Tongue (tissue), 2 donors: ENCODE measurements around the gene CASP1. TPM values are rescaled to one million over a fixed set of nuclear protein-coding genes. Genes with fewer than 3 reads are reported as not detected.
"Not testable (repeated sequence)": the region's sequence is repeated elsewhere in the genome, so short reads cannot be mapped to it uniquely, and the experiment has no call there.

Experiments used
- DNase-seq: peaks from one replicate; pipeline ENCODE4 v3.0.0-alpha.2; 2015
- total RNA-seq: library from RNA; depleted of rRNA; stranded (reverse); fragments of >200 nt; gene quantifications from one replicate; pipeline ENCODE4 v1.2.3, GENCODE V29; 2014

The CASP1 gene
- 11.0 TPM for total RNA-seq

DNA sequence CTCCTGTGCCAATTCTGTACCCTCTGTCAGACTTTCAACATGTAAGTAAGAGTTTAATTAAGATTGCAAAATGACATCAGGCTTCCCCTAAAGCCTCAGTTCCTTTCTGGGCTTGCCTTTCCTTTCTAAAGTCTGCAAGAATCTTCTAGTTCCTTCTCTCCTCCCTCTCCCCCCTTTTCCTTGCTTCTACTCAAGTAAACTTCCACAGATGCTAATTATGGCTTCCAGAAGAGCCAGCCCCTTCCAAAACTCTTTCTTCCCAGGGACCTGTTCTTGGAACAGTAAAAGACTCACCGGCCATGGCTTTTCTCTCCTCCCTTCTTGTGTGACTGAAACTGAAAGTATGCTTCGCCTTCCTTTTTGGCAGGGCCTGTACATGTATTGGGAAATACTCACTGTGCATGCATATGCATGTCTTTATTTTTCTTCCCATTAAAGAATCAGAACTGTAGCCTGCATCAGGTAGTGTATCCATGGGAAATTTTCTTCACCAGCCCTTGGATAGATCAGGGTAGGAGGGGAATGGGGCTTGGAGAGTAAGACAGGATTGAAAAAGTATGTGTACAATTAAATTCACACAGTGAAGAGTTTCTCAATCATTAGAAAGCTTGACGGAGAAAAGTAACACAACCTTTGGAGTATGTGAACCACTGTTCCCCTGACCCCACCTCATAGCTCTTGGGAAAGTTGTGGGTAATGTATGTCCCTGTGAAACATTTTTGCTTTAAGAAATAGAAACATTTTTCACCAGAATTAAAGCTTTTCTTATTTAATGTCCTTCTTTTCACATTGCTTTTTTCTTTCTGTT, at the start of gene CASP1:
Gene CASP1, minus strand, starts transcription at position 332 of the 808 bp plus-strand sequence. Its CDS starts 31 bp downstream, at position 301.
- DNase-seq: peak; percentile 62

DNA sequence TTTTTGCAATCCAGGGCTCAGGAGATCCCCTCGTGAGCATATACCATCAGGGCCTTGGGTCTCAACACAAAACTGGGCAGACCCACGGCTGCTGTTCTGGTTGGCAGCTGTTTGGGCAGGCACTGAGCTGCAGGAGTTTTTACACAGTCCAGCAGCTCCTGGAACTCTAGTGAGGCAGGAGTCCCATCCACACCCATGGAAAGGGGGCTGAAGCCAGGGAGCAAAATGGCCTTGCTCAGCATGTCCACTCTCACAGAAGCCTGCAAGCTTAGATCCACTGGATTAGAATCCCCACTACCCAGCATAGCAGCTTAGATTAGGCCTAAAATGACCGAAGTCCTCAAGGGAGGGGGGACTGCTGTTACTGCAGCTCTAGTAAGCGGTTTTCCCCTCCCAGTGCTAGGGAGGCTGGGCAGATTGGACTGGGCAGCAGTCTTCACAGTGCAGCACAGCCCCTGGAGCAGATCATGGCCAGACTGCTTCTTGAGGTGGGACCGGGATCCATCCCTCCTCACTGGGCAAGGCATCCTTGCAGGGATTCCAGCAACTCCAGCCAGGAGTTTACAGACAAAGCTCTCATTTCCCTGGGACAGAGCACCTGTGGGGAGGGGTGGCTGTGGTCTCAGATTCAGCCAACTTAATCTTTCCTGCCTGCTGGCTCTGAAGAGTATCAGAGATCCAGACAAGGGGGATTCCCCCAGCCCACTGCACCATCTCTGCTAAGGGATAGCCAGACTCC, 46.6 kb upstream of the CASP1 start:
- DNase-seq: no peak

DNA sequence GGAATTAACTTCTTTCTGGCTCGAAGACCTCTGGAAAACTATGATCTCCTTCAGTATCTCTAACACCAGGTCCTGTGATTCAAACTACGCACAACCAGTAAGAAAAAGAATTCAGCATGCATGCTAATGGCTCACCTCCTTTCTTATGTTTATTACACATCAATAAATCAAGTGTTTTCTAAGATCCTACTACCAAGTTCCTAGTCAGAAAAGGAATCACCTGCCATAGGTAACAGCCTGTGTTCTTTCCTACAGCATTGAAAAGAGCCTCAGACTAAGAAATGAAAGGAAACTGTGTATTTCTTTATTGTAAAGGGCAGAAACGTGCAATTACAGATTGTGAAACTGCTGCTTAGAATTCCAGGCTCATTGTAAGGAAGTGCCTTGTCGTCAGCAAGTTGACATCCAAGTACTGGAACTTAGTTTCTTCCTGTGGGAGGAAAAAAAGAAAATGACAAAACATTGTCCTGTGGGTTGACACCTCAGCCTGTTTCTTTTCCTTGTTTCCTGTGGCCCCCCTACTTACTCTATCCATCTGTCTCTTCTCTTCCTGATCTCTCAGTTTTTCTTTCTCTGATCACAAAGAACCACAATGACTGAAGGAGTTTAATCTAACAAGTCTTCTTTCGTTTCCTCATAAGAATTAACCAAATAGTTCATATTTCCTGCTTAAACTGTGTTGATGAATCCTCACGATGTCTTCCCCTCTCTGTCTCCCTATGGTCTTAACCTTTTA, 45.4 kb upstream of the CASP1 start:
- not testable (repeated sequence) for DNase-seq

DNA sequence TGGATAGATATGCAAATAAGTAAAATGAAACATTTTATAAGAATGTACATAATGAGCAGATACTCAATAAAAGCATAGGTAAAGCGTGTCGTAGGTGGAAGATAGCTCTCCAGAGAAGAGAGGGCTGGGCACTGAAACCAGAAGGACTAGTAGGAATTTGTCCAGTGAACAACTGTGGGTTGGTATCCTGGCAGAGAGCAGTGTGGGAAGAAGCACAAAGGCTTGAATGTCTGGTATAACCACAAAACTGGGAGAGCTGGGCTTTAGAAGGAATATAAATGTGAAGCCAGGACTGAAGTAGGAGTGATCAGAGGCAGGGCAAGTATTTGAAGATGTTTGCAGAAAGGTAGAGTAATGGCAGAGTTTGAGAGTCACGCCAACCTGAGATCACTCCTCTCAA, 43.3 kb upstream of the CASP1 start:
- DNase-seq: no peak

DNA sequence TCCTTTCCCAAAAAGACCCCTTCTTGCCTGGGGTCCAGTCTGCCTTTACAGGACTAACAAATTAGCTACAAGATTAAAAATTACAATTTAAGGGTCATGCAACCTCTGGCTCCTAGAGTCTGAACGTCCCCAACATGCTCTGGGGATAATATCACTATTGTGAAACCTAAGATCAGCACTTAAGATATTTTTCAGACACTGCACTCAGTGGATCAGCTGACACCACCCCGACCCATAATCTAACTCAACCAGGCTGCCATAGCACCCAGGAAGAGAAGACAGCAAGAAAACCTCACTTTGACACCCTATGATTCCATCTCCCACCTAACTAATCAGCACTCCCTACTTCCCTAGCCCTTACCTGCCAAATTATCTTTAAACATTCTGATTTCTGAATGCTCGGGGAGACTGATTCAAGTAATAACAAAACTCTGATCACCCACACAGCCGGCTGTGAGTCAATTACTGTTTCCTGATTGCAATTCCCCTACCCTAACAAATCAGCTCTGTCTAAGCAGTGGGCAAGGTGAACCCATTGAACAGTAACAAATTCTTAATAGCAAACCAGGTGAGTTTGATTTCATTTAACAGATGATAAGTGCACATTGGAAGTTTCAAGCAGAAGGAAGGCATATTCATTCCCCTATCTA, 42.3 kb upstream of the CASP1 start:
- DNase-seq: not testable (repeated sequence)

DNA sequence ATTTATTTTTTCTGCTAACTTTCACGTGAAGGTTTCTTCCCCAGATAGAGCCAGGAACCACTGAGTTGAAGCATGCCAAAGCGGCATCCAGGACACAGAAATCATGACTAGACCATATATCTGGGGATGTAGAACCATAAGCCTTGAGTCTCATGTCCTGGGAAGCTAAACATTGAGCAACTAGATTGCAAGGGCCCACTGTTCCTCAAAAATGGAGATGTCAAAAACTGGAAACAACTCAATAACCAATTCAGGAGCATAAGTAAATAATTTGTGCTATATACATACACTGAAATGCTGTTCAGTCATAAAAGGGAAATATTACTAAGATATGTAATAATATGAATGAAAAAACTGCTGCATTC, 39.2 kb upstream of the CASP1 start:
- DNase-seq: no peak

DNA sequence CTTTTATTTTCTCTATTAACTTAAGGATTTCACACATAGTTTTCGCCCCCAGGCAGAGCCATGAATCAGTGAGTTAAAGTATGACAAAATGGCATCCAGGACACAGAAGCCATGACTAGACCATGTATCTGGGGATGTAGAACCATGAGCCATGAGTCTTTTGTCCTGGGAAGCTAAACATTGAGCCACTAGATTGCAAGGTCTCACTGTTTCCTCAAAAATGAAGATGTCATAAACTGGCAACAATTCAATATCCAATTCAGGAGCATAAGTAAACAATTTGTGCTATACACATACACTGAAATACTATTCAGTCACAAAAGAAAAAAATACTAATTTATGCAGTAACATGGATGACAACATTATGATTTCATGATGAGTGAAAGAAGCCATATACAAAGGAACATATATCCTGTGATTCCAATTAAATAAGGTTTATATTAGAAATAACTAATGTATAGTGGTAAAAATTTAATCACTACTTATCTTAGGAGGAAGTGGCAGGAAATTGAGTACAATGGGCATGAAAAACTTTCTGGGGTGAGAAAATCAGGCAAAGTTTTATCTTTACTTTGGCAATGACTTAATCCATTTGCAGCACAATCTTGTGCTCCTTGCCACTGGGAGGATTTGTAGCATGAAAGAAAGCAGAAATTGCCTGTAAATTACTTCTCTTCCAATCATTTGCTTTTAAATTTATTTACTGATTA, 38.7 kb upstream of the CASP1 start:
- no peak for DNase-seq

DNA sequence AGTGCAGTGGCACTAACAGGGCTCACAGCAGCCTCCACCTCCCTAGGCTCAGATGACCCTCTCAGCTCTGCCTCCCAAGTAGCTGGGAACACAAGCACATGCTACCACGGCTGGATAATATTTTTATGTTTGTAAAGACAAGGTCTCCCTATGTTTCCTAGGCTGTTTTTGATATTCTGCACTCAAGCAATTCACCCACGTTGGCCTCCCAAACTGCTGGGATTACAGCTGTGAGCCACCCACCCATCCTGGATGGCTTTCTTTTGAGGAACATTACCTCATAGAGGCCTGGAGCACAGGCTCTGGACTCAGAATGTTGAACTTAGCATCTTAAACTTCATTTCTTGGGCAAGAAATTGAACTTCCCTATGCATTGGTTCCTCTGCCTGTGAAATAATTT, 37.1 kb upstream of the CASP1 start:
- not testable (repeated sequence) for DNase-seq

DNA sequence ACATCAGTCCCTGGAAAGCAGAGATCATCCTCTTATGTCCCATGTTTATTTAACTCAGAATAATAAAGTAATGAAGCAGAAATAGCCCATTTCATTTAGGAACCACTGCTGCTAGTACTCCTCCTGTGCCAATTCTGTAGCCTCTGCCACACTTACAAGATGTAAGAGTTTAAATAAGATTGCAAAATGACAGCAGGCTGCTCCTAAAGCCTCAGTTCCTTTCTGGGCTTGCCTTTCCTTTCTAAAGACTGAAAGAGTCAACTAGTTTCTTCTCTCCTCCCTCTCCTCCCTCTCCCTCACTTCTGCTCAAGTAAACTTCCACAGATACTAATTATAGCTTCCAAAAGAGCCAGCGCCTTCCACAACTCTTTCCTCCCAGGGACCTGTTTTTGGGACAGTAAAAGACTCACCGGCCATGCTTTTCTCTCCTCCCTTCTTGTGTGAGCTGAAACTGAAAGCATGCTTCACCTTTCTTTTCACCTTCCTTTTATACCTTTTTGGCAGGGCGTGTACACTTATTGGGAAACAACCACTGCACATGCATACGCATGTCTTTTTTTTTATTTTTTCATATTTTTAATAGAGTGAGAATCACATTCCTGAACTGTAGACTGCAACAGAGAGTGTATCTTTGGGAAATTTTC, 36.3 kb upstream of the CASP1 start:
- no peak for DNase-seq

DNA sequence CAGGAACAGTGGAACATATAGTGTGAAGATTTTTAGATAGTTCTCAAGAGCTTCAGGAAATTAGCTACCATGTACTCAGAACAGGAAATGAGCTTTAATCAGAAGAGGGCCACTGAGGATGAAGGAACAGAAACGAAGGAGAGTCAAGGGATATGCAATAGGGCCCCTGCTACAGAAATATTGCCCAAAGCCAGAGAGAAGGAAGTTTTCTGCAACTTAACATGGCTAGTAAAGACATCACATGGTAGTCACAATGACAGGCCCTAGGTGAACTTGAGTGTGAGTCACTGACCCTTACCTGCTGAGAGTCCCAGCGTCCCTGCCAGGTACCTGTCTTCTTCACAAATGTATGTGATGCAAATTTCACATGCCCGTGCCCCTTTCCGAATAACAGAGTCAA, 35.4 kb upstream of the CASP1 start:
- DNase-seq: no peak

DNA sequence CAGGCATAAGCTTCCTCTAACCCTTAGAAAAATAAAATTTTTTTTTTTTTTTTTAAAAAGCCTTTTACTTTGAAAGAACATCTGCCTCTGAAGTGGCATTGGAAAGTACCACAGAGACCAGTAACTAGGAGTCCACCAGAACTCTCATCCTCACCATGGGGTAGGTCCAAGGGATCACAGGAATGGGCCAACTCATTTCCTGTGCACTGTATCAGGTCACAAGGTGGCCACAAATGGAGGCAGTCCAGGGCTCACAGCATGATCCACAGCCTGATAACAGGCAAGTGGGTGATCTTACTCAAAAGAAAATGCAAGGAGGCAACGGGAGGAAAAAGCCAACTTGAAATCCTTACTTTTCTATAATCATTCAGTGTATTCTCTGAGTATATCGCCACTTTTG, 34.8 kb upstream of the CASP1 start:
- DNase-seq: not testable (repeated sequence)

DNA sequence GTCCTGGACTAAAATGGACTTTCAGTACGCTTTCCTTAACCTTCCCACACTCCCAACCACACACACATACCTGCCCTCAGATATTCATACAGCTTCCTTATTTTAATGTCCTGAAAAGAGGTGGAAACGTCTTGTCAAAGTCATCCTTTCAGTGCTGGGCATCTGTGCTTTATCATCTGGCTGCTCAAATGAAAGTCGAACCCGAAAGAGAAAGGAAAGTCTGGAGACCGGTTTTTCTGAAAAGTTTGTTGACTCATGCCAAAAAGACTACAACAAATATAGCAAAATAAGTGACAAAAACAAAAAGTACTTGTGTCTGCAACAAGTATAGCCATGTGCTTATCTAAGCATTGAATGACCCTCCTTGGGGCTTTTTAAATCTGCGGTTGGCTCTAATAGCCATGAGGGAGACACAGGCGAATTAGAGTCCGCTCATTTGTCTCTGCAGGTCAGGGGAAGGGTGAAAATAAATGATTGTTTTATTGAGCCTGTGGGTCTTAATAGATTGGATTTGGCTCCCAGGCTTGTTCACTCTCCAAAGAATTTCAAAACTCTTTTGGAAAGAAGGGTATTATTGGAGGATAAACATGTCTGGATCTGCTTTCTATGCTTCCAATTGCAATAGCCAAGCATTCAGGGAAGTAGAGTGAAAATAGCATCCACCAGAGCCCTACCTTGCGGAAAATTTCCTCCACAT, 28.4 kb upstream of the CASP1 start:
- not testable (repeated sequence) for DNase-seq

DNA sequence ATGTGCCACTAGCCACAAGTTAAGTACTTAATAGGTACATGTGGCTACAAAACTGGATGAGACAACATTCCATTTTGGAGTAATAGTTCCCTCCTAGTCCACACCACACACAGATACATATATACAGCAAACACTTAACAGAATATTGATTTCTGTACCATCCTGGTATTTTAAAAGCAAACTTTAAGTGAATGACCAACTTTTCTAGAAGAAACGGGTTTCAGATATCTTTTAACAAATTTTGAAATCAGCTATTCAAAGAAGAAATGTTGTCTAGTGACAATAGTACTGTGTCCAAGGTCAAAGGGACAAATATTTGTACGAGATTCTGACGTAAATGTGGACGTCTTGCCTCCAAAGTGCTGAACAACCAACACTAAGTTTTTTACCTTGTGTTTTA, 22.5 kb upstream of the CASP1 start:
- DNase-seq: no peak

DNA sequence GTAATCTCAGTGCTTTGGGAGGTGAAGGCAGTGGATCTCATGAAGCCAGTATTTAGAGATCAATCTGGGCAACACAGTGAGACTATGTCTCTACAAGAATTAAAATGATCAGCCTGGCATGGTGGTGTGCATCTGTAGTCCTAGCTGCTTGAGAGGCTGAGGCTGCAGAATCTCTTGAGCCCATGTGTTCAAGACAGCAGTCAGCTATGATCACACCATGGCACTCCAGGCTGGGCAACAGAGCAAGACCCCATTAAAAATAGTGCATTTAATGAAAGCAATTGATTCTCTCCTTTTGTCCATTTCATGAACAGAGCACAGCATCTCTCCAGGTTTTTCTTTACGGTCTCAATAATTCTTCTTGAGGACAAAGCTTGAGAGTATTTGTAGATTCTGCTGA, 21.5 kb upstream of the CASP1 start:
- no peak for DNase-seq

DNA sequence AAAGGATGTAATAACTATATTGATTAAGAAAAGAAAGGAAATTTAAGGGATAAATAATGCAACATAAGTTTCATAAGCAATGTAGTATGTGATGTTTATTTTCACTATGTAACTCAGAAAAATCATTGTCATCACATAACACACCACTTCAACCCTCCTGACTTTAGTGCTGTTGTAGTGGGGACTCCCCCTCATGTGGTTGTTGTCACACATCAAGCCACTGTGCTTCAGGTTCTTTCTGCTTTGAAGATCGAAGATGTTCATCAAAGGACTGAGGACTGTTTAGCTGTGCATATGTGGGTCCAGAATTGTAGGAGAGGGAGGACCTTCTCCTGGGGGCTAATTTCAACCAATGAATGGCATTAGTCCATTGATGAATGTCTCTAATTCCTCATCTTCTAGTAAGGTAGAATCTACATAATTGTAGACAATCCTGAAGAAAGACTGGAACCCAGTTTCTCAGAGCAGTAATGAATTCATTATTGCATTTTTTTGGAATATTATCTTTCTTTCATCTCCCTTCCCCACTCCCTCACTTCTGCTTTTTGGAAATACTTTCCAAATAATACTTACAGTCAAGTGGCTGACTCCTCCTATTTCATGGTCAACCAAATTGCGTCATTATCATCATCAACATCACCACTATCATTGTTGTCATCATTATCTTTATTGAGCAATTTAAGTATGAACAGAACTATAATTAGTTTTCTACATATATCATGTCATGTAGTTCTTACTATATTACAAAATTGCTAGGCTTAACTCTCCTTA, 20.0 kb upstream of the CASP1 start:
- no peak for DNase-seq

DNA sequence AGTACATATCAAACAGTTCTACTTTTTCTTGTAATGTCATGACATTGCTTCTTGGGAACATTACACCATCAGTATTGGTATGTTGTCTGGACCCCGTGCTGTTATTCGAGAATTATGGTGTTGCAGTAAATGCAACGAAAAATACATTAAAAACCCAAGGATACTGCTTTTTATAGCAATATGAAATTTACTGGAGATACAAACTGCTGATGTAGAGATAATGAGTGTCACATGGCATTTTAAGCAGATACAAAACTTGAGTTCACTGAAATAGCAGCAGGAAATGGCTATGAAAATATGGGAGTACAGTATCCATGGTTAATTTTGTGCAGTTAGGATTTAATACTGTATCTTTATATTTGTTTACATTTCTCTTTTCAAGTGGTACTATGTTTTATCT, 17.5 kb upstream of the CASP1 start:
- no peak for DNase-seq

DNA sequence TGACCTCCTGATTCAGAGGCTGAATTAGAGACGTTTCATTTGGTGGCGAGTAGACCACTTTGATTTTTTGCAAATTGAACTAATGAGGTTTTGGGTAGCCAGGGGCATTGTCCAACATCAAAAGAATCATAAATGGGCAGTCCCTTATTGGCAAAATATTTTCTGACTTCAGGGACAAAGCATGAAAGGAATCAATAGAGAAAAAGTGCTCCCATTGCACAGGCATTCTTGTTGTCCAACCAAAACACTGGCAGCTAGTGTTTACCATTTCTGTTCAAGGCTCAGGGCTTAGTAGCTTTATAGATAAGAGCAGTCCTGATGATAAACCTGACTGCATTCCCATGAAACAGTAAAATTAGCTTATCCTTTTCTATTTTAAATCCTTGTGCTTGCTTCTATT, 16.6 kb upstream of the CASP1 start:
- no peak for DNase-seq

DNA sequence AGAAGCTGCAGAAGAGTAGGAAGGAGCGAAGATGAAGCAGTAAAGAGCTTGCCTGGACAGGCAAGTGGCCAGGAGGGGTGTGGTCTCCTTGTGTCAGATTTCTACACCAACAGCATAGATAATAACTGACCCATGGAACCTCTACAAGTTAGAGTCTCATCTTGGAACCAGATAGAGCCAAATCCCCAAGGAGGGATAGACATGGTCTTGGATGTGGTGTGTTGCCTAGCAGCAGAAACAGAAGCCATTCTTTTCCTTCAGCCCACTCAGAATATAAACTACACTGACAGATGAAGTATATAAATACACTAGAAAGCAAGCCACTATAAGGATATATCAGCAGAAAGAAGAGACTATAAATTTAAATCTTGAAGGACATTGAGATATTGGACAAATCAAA, 14.5 kb upstream of the CASP1 start:
- no peak for DNase-seq

DNA sequence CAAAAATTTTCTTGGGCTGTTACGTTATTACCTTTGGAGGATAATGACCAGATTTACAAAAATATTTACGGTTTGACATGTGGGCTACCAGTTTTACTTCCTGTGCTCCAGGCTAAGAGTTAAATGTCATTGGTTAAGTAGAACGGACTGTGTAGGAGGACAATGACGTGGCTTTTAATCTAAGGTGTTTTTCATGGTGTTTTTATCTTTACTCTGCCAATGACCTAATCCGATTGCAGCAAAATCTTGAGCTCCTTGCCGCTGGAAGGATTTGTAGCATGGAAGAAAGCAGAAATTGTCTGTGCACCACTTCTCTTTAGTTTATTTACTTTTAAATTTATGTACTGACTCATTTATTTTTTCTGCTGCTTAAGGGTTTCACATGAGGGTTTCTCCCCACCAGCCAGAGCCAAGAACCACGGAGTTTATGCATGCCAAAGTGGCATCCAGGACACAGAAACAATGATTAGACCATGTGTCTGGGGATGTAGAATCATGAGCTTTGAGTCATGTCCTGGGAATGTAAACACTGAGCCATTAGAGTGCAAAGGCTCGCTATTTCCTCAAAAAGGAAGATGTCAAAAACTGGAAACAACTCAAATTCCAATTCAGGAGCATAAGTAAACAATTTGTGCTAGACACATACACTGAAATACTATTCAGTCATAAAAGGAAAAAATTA, 12.1 kb upstream of the CASP1 start:
- DNase-seq: peak; percentile 38
